Spleen (tissue), 7 donors: ENCODE data around the gene PDE6D.

Experiments
- CTCF ChIP-seq, 11 experiments: fragments of 200-600 bp in 7 of 11; fragments of 450-650 bp in 4 of 11; sonication (generic) in 4 of 11; IDR thresholded peaks in 8 of 11; conservative IDR thresholded peaks in 3 of 11; 1 replicate in 7 of 11; 2 replicates in 4 of 11; pipeline versions ENCODE4 v1.4.0 to v1.8.0; 2016 to 2021; ENCODE audit warnings: antibody characterized with exemption in 11 of 11, inconsistent platforms in 4 of 11, mild to moderate bottlenecking in 1 of 11
- POLR2A ChIP-seq, 3 donors: fragments of 450-650 bp; IDR thresholded peaks; one replicate each; pipeline ENCODE4 v1.5.1; 2017; ENCODE audit warnings: antibody characterized with exemption in 3 of 3, mild to moderate bottlenecking in 1 of 3
- donor health status: DM: no; HTN: no; CAD: no; lungs with moderate emphysema.
- donor health status: DM: no; HTN: no; CAD: no.
- donor health status: DM: no; HTN: no; CAD: no.

- TF ChIP-seq POLR2A (IDR thresholded peaks at IDR 0.05) (no peak), CTCF (IDR thresholded peaks at IDR 0.05 in 8 of 11, conservative IDR thresholded peaks at IDR 0.05 in 3 of 11) (no peak)
Observed at GRCh38 chr2:231691251-231691772, 89.8 kb downstream of the PDE6D start.
